ENCODE data around the gene CEP68. TPM values are rescaled to one million over a fixed set of nuclear protein-coding genes. Genes with fewer than 3 reads are reported as not detected.
A peak's percentile ranks its signal among the peaks of the same experiment; 100 is the strongest.

CEP68 gene
- total RNA-seq, 4 donors from 2014 or later: 21.4 to 48.0 (median 35.2) TPM

GRCh38 chr2:65069439-65069824, 13.2 kb downstream of the CEP68 start:
- no peak for DNase-seq
- H3K4me3 ChIP-seq: no peak overlapping the region
- in situ Hi-C loops (cut with MboI; ENCODE audit: low sequenced_read_pairs in 4 of 4): loop anchor here in 1 of 4 donors (10.0 to 25.0 kb wide), 2 partner anchors 55 to 368 kb away; partner anchors contain the start of gene SPRED2
- TF ChIP-seq CTCF (IDR thresholded peaks at IDR 0.05 in 4 of 5, conservative IDR thresholded peaks at IDR 0.05 in 1 of 5) (no peak), POLR2A (IDR thresholded peaks at IDR 0.05) (no peak)
- no peaks in the 10 kb centered on the region for H3K27me3 ChIP-seq
- H3K27ac ChIP-seq: peak overlapping the region; percentile 78 to 90 (median 87)
- ATAC-seq: no peak
- intact Hi-C loops (cut with DNase I; ENCODE audit: low total_unique reads): no loop called here
- no peaks in the 10 kb centered on the region for H3K9me3 ChIP-seq
- peaks cover 0 to 21% of the 10 kb centered on the region in 2 donors for H3K36me3 ChIP-seq
- H3K4me1 ChIP-seq: peaks cover 82 to 83% of the 10 kb centered on the region in 2 donors

- H3K4me1 ChIP-seq: peaks cover 81 to 83% of the 10 kb centered on the region in 2 donors
- peak overlapping the region; percentile 78 to 90 (median 87) for H3K27ac ChIP-seq
- in situ Hi-C loops (cut with MboI; ENCODE audit: low sequenced_read_pairs in 4 of 4): loop anchor here in 2 of 4 donors (10.0 to 25.0 kb wide), 2 partner anchors 54 to 367 kb away; partner anchors contain the start of gene SPRED2 (in 1 of the 2)
- H3K27me3 ChIP-seq: no peaks in the 10 kb centered on the region
- H3K36me3 ChIP-seq: peaks cover 0 to 21% of the 10 kb centered on the region in 2 donors
- H3K4me3 ChIP-seq: no peak overlapping the region
- H3K9me3 ChIP-seq: no peaks in the 10 kb centered on the region
- DNase-seq (peak; percentile 52 to 69), ATAC-seq (peak; percentile 63 to 71)
- peak in 1 of 2 donors; percentile 40 for TF ChIP-seq POLR2A (IDR thresholded peaks at IDR 0.05)
- peak in 3 of 5 experiments; percentile 21 to 52 (median 42) for TF ChIP-seq CTCF (IDR thresholded peaks at IDR 0.05 in 4 of 5, conservative IDR thresholded peaks at IDR 0.05 in 1 of 5)
- intact Hi-C loops (cut with DNase I; ENCODE audit: low total_unique reads): loop anchor here (5.0 kb wide), 1 partner anchor 157 kb away; the partner anchor contains the start of gene ACTR2
These were observed 14.1 kb downstream of the CEP68 start for GRCh38 chr2:65070172-65070830.

GRCh38 chr2:65070856-65071255, 14.6 kb downstream of the CEP68 start:
- H3K4me1 ChIP-seq: peaks cover 81 to 84% of the 10 kb centered on the region in 2 donors
- ATAC-seq: no peak
- no peaks in the 10 kb centered on the region for H3K9me3 ChIP-seq
- H3K4me3 ChIP-seq: no peak overlapping the region
- in situ Hi-C loops (cut with MboI; ENCODE audit: low sequenced_read_pairs in 4 of 4): loop anchor here in 2 of 4 donors (10.0 to 25.0 kb wide), 2 partner anchors 54 to 366 kb away; partner anchors contain the start of gene SPRED2 (in 1 of the 2)
- peak overlapping the region; percentile 78 to 90 (median 87) for H3K27ac ChIP-seq
- TF ChIP-seq CTCF (IDR thresholded peaks at IDR 0.05 in 4 of 5, conservative IDR thresholded peaks at IDR 0.05 in 1 of 5) (no peak), POLR2A (IDR thresholded peaks at IDR 0.05) (no peak)
- intact Hi-C loops (cut with DNase I; ENCODE audit: low total_unique reads): loop anchor here (5.0 kb wide), 1 partner anchor 156 kb away; the partner anchor contains the start of gene ACTR2
- no peak for DNase-seq
- H3K27me3 ChIP-seq: no peaks in the 10 kb centered on the region
- H3K36me3 ChIP-seq: peaks cover 0 to 21% of the 10 kb centered on the region in 2 donors

GRCh38 chr2:65071499-65072180, 15.4 kb downstream of the CEP68 start:
- in situ Hi-C loops (cut with MboI; ENCODE audit: low sequenced_read_pairs in 4 of 4): loop anchor here in 2 of 4 donors (10.0 to 25.0 kb wide), 2 partner anchors 53 to 366 kb away; partner anchors contain the start of gene SPRED2 (in 1 of the 2)
- Histone ChIP-seq H3K27me3 (no peaks in the 10 kb centered on the region), H3K4me1 (peaks cover 84 to 87% of the 10 kb centered on the region in 2 donors), H3K27ac (peak overlapping the region; percentile 78 to 90 (median 87)), H3K4me3 (no peak overlapping the region), H3K9me3 (no peaks in the 10 kb centered on the region), H3K36me3 (peaks cover 0 to 21% of the 10 kb centered on the region in 2 donors)
- ATAC-seq (no peak), DNase-seq (no peak)
- TF ChIP-seq POLR2A (IDR thresholded peaks at IDR 0.05) (no peak), CTCF (IDR thresholded peaks at IDR 0.05 in 4 of 5, conservative IDR thresholded peaks at IDR 0.05 in 1 of 5) (peak in 2 of 5 experiments; percentile 14 to 41)
- intact Hi-C loops (cut with DNase I; ENCODE audit: low total_unique reads): loop anchor here (5.0 kb wide), 1 partner anchor 156 kb away; the partner anchor contains the start of gene ACTR2
